ENCODE measurements around the gene PLAAT2. TPM values are rescaled to one million over a fixed set of nuclear protein-coding genes. Genes with fewer than 3 reads are reported as not detected.

The PLAAT2 gene
- total and polyA plus RNA-seq, 7 donors: 0.71 to 233 (median 69.7) TPM; not detected in 3

- H3K36me3 ChIP-seq: peaks cover 0 to 3% (median 1%) of the 10 kb centered on the region in 4 donors
- peaks cover 0 to 23% (median 15%) of the 10 kb centered on the region in 4 donors for H3K4me1 ChIP-seq
- peaks cover 0 to 2% (median under 1%) of the 10 kb centered on the region in 4 donors for H3K9me3 ChIP-seq
- peak overlapping the region; percentile 16 to 41 (median 35) for H3K4me3 ChIP-seq
- peak in 3 of 4 donors; percentile 23 to 62 (median 37) for TF ChIP-seq POLR2AphosphoS5 (IDR thresholded peaks at IDR 0.05)
- TF ChIP-seq POLR2A (IDR thresholded peaks at IDR 0.05): no peak
- no peaks in the 10 kb centered on the region for H3K27me3 ChIP-seq
- peak overlapping the region; percentile 77 to 85 (median 80) for H3K27ac ChIP-seq
- intact Hi-C loops (cut with DNase I): loop anchor here (2.0 to 5.0 kb wide), 2 partner anchors 37 to 38 kb away; partner anchors contain the start of genes PLAAT3 and PLAAT4
- DNase-seq: peak; percentile 83
- 46 to 65% methylated on average over 10 of the region's 10 CpGs for WGBS, 2 donors
Observed at GRCh38 chr11:63574856-63575602, 11.8 kb upstream of the PLAAT2 start.

DNA sequence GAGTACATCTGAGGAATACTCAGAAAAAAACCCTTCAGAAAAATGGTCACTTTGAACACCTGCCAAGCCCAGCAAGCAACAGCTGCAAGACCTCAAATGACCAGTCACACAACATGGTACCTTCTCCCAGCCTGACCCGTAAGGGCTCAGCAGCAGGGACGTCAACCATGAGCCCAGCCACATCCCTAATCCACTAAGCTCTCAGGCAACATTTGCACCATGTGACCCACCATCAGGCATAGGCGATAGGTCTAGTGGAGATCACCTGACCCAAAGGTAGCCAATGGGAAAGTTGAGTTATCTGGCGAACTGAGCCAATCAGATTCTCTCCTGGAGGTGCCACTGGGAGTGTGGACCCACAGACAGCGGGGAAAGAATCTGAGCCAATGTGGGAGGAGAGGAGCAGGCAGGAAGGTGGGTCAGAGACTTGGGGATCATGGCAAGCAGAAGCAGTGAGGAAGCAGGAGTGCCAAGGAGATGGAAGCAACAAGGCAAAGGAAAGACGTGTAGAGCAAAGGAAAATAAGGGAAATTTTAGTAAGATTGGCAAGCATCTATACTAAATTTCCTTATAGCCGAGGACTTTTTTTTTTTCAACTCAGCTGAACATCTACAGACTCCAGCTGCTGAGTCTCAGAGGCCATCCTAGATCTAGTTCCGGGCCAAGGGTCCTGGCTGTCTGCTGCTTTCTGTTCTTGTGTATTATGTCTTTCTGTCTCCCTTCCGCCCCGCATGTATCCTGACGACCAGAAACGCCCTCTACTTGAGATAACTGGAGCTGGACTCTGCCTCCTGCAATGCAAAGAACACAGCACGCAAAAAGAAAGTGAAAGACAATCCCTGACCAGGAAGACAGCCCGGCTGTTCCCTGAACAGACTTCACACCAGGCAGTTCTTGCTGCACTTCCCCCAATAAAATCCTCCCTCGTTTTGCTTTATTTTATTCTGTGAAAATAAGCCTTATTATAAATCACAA is 11.0 kb upstream of the PLAAT2 start:
- TF ChIP-seq POLR2AphosphoS5 (IDR thresholded peaks at IDR 0.05) (no peak), POLR2A (IDR thresholded peaks at IDR 0.05) (no peak), CTCF (IDR thresholded peaks at IDR 0.05) (no peak), EP300 (IDR thresholded peaks at IDR 0.05) (no peak)
- no peaks in the 10 kb centered on the region for H3K27me3 ChIP-seq
- peaks cover 0 to 23% (median 15%) of the 10 kb centered on the region in 4 donors for H3K4me1 ChIP-seq
- intact Hi-C loops (cut with DNase I): loop anchor here (2.0 kb wide), 1 partner anchor 37 kb away; the partner anchor contains the start of gene PLAAT4
- WGBS, 2 donors: 32 to 40% methylated on average over 15 of the region's 15 CpGs
- peak; percentile 80 for DNase-seq
- no peaks in the 10 kb centered on the region for H3K9me3 ChIP-seq
- H3K27ac ChIP-seq: peak overlapping the region; percentile 77 to 85 (median 80)
- H3K36me3 ChIP-seq: no peaks in the 10 kb centered on the region
- H3K4me3 ChIP-seq: peak overlapping the region; percentile 16 to 41 (median 35)

DNA sequence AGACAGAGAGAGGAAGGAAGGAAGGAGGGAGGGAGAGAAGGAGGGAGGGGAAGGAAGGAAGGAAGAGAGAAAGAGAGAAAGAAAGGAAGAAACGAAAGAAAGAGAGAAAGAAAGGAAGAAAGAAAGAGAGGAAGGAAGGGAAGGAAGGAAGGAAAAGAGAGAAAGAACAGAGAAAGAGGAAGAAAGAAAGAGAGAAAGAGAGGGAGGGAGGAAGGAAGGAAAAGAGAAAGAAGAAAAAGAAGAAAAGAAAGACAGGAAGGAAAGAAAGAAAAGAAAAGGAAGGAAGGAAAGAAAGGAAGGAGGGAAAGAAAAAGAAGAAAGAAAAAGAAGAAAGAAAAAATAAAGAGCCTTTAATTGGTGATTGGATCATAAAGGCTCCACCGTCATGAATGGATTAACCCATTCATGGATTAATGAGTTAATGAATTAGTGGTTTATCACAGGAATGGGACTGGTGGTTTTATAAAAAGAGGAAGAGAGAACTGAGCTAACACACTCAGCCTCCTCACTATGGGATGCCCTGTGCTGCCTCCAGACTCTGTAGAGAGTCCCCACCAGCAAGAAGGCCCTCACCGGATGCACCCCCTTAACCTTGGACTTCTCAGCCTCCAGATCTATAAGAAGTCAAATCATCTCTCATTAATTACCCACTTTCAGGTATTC is 9.0 kb upstream of the PLAAT2 start:
- Histone ChIP-seq H3K4me1 (peaks cover 0 to 31% (median 22%) of the 10 kb centered on the region in 4 donors), H3K36me3 (no peaks in the 10 kb centered on the region), H3K27me3 (no peaks in the 10 kb centered on the region), H3K9me3 (no peaks in the 10 kb centered on the region), H3K27ac (no peak overlapping the region), H3K4me3 (no peak overlapping the region)
- TF ChIP-seq CTCF (IDR thresholded peaks at IDR 0.05) (no peak), EP300 (IDR thresholded peaks at IDR 0.05) (no peak), POLR2A (IDR thresholded peaks at IDR 0.05) (no peak), POLR2AphosphoS5 (IDR thresholded peaks at IDR 0.05) (no peak)
- intact Hi-C loops (cut with DNase I): no loop called here
- no peak for DNase-seq
- 53 to 71% methylated on average over 3 of the region's 3 CpGs for WGBS, 2 donors

DNA sequence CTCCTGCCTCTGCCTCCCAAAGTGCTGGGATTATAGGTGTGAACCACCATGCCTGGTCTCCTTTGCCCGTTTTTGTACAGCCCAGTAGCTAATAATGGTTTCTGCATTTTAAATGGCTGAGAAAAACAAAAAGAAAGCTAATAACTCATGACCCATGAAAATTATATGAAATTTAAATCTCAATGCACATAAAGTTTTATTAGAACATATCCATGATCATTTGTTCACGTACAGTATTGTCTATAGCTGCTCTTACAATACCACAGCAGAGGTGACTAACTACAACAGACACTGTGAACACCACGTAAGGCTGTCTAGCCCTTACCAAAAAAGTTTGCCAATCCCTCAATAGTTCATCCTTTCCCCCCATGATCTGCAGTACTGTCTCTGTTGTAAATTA is 6.4 kb upstream of the PLAAT2 start:
- no peak for DNase-seq
- H3K27ac ChIP-seq: no peak overlapping the region
- no peaks in the 10 kb centered on the region for H3K9me3 ChIP-seq
- H3K36me3 ChIP-seq: no peaks in the 10 kb centered on the region
- intact Hi-C loops (cut with DNase I): no loop called here
- H3K4me3 ChIP-seq: no peak overlapping the region
- no peak for TF ChIP-seq POLR2AphosphoS5 (IDR thresholded peaks at IDR 0.05)
- TF ChIP-seq CTCF (IDR thresholded peaks at IDR 0.05): no peak
- no peak for TF ChIP-seq POLR2A (IDR thresholded peaks at IDR 0.05)
- TF ChIP-seq EP300 (IDR thresholded peaks at IDR 0.05): no peak
- no peaks in the 10 kb centered on the region for H3K27me3 ChIP-seq
- WGBS, 2 donors: 93 to 95% methylated on average over 3 of the region's 3 CpGs
- peaks cover 0 to 24% (median 15%) of the 10 kb centered on the region in 4 donors for H3K4me1 ChIP-seq
